GM21576 (cell line): ENCODE measurements around the gene DGCR6L.
"Not testable (repeated sequence)": the region's sequence is repeated elsewhere in the genome, so short reads cannot be mapped to it uniquely, and the experiment has no call there.

Source experiments
- ATAC-seq: cut with Tn5 transposase; IDR thresholded peaks from one replicate; pipeline ENCODE4 v1.9.1; 2021; ENCODE audit warnings: mild to moderate bottlenecking, moderate library complexity; ENCODE audit not compliant: unreplicated experiment

The DGCR6L gene

DNA sequence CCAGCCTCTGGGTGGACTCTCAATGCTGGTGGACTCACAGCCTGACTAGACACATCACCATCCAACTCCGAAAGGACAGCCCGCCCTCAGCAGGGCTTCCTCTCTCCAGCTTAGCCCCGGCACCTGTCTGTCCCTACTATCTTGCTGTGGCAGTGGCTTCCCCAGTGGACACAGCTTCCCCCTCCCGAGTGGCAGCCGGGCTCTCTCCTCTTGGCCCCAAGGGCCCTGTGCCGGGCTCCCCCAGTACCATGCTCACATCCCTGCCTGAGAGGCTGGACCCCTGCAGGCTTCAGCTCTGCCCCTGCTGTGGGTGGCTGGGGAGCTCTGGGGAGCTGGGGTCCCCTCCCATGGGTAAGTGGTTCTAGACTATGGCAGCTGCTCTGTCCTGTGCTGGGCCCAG is 9.1 kb downstream of the DGCR6L start:
- ATAC-seq: not testable (repeated sequence)

- not testable (repeated sequence) for ATAC-seq
Measured at GRCh38 chr22:20310180-20310579, 9.7 kb downstream of the DGCR6L start.

DNA sequence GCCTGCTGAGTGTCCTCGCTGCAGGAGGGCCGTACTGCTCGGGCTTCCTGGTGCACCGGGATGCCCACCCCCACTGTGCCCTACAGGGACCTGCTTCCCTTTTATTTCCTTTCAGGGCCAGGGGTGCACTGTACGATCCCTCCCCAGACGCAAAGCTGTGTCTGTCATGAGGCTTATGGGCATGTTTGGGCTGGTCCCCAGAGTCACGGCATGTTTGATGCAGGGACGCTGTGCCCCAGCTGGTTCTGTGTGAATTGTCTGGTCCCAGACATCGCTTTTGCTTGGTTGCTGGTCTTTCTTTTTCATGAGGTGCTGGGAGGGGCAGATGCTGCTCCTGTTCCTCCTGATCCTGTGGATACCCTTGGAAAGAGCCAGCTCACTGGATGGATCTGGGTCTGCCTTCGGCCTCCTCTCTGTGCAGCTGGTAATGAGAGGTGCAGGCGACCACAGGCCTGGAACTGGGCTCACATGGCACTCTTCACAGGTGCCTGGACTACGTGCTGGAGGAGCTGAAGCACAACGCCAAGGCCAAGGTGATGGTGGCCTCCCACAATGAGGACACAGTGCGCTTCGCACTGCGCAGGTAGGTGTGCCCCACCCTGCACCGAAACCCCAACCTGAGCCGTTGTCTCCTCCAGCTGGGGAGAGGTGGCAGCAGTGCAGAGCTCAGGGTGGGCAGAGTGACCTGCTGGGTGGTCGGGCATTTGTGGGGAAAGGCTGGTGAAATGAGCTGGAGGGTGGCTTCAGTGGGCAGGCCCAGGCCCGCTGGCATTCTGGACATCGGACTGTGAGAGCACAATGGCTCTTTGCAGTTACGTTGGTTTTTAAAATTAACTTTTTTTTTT is 10.8 kb downstream of the DGCR6L start:
- ATAC-seq: not testable (repeated sequence)

GRCh38 chr22:20307448-20308447 is 12.1 kb downstream of the DGCR6L start:
- ATAC-seq: not testable (repeated sequence)

GRCh38 chr22:20306646-20307447 is 13.0 kb downstream of the DGCR6L start:
- ATAC-seq: not testable (repeated sequence)

- no peak for ATAC-seq
Measured at GRCh38 chr22:20305894-20306645, 13.8 kb downstream of the DGCR6L start.

- not testable (repeated sequence) for ATAC-seq
Measured at GRCh38 chr22:20305230-20305893, 14.5 kb downstream of the DGCR6L start.

DNA sequence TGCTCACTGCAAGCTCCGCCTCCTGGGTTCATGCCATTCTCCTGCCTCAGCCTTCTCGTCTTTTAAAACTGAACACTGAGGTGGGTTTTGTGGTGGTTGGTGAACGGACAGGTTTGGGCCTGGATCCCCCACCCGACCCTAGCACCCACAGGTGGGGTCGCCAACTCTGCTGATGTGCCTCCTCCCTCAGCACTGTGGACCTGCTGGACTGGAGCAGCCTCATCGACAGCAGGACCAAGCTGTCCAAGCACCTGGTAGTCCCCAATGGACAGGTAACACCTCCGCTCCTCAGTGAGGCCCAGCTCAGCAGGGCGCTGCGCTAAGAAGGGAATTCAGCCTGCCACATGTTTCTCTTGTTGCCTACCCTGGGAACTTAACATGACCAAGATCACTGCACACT is 15.2 kb downstream of the DGCR6L start:
- no peak for ATAC-seq

DNA sequence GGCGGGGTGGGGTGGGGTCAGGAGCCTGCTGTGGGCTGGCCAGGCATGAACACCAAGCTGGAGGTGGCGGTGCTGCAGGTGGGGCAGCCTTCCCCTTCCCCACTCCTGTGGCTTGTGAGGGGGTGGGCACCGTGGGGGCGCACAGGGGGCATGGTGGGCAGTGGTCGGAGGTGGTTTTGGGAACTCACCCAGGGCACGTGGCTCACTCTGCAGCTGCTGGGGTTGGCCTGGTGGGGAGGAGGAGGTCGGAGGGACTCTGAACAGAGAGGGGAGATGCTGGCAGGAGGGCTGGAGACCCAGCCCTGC is 16.7 kb downstream of the DGCR6L start:
- not testable (repeated sequence) for ATAC-seq

GRCh38 chr22:20302438-20303228 is 17.2 kb downstream of the DGCR6L start:
- ATAC-seq: no peak

DNA sequence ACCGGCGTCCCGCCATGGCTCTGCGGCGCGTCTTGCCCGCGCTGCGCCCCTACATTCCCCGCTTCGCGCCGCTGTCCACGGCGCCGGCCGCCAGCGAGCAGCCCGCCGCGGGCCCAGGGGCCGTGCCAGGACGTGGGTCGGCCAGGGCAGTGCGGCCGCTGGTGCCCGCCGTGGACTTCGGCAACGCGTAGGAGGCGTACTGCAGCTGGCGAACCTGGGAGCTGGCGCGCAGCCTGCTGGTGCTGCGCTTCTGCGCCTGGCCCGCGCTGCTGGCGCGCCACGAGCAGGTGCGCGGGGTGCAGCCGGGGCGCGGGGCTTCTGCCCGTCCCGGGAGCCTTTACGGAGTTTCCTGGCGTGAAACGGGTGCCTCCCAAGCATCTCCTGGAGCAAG is 20.1 kb downstream of the DGCR6L start:
- no peak for ATAC-seq

DNA sequence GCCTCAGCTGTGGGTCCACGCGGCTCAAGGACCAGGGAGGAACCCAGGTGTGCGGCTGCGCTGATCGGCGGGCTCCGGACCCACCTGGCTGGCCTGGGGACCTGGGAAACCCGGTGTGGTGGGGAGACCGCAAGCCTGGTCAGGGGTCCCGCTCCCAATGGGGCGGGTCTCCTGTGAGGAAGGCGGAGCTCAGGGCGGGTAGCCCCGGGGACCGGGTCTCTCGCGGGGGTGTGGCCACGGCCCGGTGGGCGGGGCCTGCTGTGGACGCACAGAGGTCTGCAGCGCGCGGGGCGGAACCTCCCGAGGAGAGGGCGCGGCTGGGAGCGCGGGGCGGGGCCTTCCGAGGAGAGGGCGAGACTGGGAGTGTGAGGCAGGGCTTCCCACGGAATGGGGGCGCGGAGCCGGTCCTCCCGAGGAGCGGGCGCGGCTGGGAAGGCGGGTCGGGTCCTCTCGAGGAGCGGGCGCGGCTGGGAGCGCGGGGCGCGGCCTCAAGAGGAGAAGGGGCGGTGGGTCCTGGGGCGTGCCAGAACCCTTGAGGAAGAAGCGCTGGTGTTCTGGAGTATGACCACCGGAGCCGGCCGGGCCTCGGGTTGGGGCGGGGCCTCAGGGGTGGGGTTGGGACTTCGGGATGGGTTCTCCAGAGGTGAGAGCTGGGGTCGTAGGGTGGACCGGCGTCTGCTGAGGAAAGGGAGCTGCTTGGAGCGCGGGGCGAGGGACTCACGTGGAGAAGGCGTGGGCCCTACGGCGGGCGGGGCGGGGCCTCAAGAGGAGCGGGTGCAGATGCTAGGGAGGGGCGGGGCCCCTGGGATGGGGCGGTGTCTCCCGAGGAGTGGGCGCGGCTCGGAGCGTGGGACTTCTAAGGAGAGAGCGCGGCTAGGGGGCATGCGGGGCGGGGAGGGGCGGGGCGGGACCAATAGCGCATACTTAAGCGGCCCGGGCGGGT is 20.8 kb downstream of the DGCR6L start:
- peak; percentile 43 for ATAC-seq

- ATAC-seq: no peak
Measured at GRCh38 chr22:20298110-20298802, 21.6 kb downstream of the DGCR6L start.

DNA sequence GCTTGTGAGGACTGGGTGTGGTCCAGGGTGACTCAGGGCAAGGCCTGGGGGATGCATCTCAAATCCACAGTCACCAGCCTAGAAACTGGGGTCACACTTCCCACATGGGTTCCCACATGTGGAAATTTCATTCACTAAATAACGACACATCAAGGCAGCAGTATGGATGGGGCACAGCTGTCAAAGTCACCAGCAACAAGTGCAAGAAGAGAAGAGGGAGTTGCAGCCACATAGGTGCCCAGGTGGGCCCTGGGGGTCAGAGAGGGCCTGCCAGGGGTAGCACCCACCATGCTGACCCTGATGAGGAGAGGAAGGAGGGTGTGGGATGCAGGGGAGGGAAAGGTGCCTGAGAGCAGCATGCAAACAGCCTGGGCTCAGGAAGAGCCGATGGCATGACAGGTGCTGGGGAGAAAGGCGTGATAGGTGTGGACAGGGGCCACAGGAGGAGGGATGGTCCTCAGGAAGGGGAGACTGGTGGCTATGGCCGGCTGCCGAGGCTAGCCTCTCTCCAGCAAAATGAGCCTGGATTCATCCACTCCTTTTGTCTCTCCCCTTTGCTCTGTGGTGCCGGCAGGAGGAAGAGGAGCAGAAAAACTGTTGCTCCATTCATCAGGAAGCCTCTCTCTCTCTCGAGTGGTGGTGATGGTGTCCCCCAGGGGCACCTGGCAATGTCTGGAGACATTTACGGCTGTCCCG is 22.3 kb downstream of the DGCR6L start:
- no peak for ATAC-seq

DNA sequence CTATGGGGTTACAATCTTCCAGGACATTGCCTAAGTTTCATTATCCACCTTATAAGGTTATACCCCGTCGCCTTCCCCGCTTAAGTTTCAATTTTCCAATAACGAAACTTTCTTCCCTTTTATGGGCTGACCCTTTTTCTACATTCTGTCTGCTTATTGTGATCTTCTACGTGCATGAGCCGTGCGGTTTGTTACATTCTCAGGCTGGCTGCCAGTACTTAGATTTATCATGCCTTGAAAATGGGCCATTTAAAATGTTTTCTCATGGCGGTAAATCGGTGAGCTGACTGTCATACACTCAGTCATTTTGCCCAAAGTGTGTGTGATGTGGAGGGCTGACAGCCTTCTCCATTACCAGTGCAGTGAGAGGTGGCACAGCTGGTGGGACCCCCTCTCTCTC is 23.3 kb downstream of the DGCR6L start:
- no peak for ATAC-seq

GRCh38 chr22:20295262-20296064 is 24.4 kb downstream of the DGCR6L start:
- no peak for ATAC-seq
